GM12878 (cell line): ENCODE data around the gene ROR2. TPM values are rescaled to one million over a fixed set of nuclear protein-coding genes. Genes with fewer than 3 reads are reported as not detected.

Source experiments
- ATF3 ChIP-seq: IDR thresholded peaks from 2 replicates; pipeline ENCODE4 v1.6.1; 2011; ENCODE audit warnings: low read depth, mild to moderate bottlenecking, low read length, moderate library complexity, borderline replicate concordance; ENCODE audit errors: extremely low read depth
- CBFB ChIP-seq: IDR thresholded peaks from 2 replicates; pipeline ENCODE4 v1.6.1; 2016; ENCODE audit warnings: antibody characterized with exemption, low read depth
- ELK1 ChIP-seq: IDR thresholded peaks from 2 replicates; pipeline ENCODE4 v1.6.1; 2012; ENCODE audit warnings: low read depth, low read length, improper control_type of control experiment
- IRF5 ChIP-seq: fragments of 450-650 bp; IDR thresholded peaks from 2 replicates; pipeline ENCODE4 v1.6.1; 2017; ENCODE audit warnings: borderline replicate concordance
- MLLT1 ChIP-seq: fragments of 450-650 bp; IDR thresholded peaks from 2 replicates; pipeline ENCODE4 v1.6.1; 2016; ENCODE audit warnings: mild to moderate bottlenecking
- NKRF ChIP-seq: fragments of 450-650 bp; conservative IDR thresholded peaks from 2 replicates; pipeline ENCODE4 v1.6.1; 2017; ENCODE audit warnings: mild to moderate bottlenecking, moderate library complexity
- NR2F1 ChIP-seq: fragments of 450-650 bp; conservative IDR thresholded peaks from 2 replicates; pipeline ENCODE4 v1.6.1; 2017; ENCODE audit warnings: mild to moderate bottlenecking
- PBX3 ChIP-seq: IDR thresholded peaks from 2 replicates; pipeline ENCODE4 v1.6.1; 2011; ENCODE audit warnings: mild to moderate bottlenecking, low read depth, low read length, moderate library complexity; ENCODE audit not compliant: insufficient replicate concordance
- RBBP5 ChIP-seq: fragments of 200-600 bp; sonication (generic); conservative IDR thresholded peaks from 2 replicates; pipeline ENCODE4 v1.6.1; 2016
- SMAD1 ChIP-seq: fragments of 450-650 bp; IDR thresholded peaks from 2 replicates; pipeline ENCODE4 v1.6.1; 2018; ENCODE audit warnings: mild to moderate bottlenecking, low read depth; ENCODE audit not compliant: partially characterized antibody
- TCF7 ChIP-seq: IDR thresholded peaks from 2 replicates; pipeline ENCODE4 v1.6.1; 2014; ENCODE audit warnings: antibody characterized with exemption, borderline replicate concordance
- ZNF384 ChIP-seq: IDR thresholded peaks from 2 replicates; pipeline ENCODE4 v1.6.1; 2012; ENCODE audit warnings: low read depth, mild to moderate bottlenecking, low read length, improper control_type of control experiment, borderline replicate concordance
- ZZZ3 ChIP-seq: IDR thresholded peaks from 2 replicates; pipeline ENCODE4 v1.6.1; 2011; ENCODE audit warnings: low read depth; ENCODE audit not compliant: control insufficient read depth, insufficient read length
- polyA plus RNA-seq, 11 experiments: library from polyadenylated mRNA; depleted of rRNA in 4 of 11; unstranded in 6 of 11; stranded (reverse) in 5 of 11; fragments of >200 nt; fragmentation: Nextera tagmentation in 4 of 11; fragmentation: Illumina TruSeq in 1 of 11; extraction: Ambion mirVana in 4 of 11; extraction: Trizol in 1 of 11; gene quantifications; 1 replicate in 1 of 11; 2 replicates in 10 of 11; pipeline versions ENCODE4 v1.2.1 to v1.2.3, GENCODE V29; 2011 to 2016; ENCODE audit warnings: inconsistent platforms in 2 of 11, missing spikeins in 2 of 11, low read depth in 1 of 11
- total RNA-seq, 4 experiments: library from RNA; depleted of rRNA in 3 of 4; stranded (reverse); fragments of >200 nt in 3 of 4; fragmentation: Illumina TruSeq in 1 of 4; extraction: Trizol in 1 of 4; gene quantifications; 2 replicates each; pipeline versions ENCODE4 v1.2.1 to v1.2.3, GENCODE V29; 2013 to 2021

Gene ROR2
- total and polyA plus RNA-seq, 10 of the 15 experiments (the other 5 are each of a cell fraction or from before 2014, with no cell fraction given), result 0.03 to 0.05 TPM; not detected in 8

GRCh38 chr9:91951944-91952520, 2.0 kb upstream of the ROR2 start (continued):
- TF ChIP-seq ATF3 (no peak), SMAD1 (no peak), NR2F1 (no peak), NKRF (no peak), CBFB (no peak), ZZZ3 (no peak), ZNF384 (no peak), MLLT1 (no peak), PBX3 (no peak), ELK1 (no peak), TCF7 (no peak), RBBP5 (no peak), IRF5 (no peak)
